Astrocyte (in vitro differentiated cells and primary cell): ENCODE data around the gene SC5D. TPM values are rescaled to one million over a fixed set of nuclear protein-coding genes. Genes with fewer than 3 reads are reported as not detected.

Source experiments
- DNase-seq: peaks from one replicate; pipeline ENCODE4 v3.0.0-alpha.2; 2010; ENCODE audit warnings: low read depth
- FAIRE-seq: peaks from 2 replicates; lab custom pipeline; 2011; peaks lifted over from hg19 to GRCh38; lab: Jason Lieb, UNC
- H2AFZ ChIP-seq: 2 replicates; pipeline ENCODE4 v1.6.0; 2012; ENCODE audit warnings: low read depth, low read length, inconsistent platforms
- H3K27ac ChIP-seq: 2 replicates; pipeline ENCODE4 v1.5.1; 2011; ENCODE audit warnings: low read depth, low read length, inconsistent platforms
- H3K27me3 ChIP-seq: 2 replicates; pipeline ENCODE4 v1.6.0; 2011; ENCODE audit warnings: low read length, inconsistent platforms; ENCODE audit not compliant: insufficient read depth
- H3K36me3 ChIP-seq: 2 replicates; pipeline ENCODE4 v1.5.1; 2011; ENCODE audit warnings: low read length, inconsistent platforms; ENCODE audit not compliant: insufficient read depth
- H3K4me1 ChIP-seq: 2 replicates; pipeline ENCODE4 v1.5.1; 2011; ENCODE audit warnings: low read length, inconsistent platforms; ENCODE audit not compliant: insufficient read depth
- H3K4me2 ChIP-seq: 2 replicates; pipeline ENCODE4 v1.6.0; 2012; ENCODE audit warnings: low read length, inconsistent platforms
- H3K4me3 ChIP-seq: 2 replicates; pipeline ENCODE4 v1.5.1; 2011; ENCODE audit warnings: low read depth, mild to moderate bottlenecking, low read length, inconsistent platforms; ENCODE audit not compliant: insufficient read depth
- H3K79me2 ChIP-seq: 2 replicates; pipeline ENCODE4 v1.6.0; 2012; ENCODE audit warnings: mild to moderate bottlenecking, low read length, inconsistent platforms; ENCODE audit not compliant: insufficient read depth
- H3K9ac ChIP-seq: 2 replicates; pipeline ENCODE4 v1.6.0; 2012; ENCODE audit warnings: mild to moderate bottlenecking, low read length, inconsistent platforms
- H3K9me3 ChIP-seq: 2 replicates; pipeline ENCODE4 v1.5.1; 2012; ENCODE audit warnings: low read depth, mild to moderate bottlenecking, low read length, inconsistent platforms; ENCODE audit not compliant: insufficient read depth
- H4K20me1 ChIP-seq: 2 replicates; pipeline ENCODE4 v1.6.0; 2012; ENCODE audit warnings: low read length, inconsistent platforms; ENCODE audit not compliant: insufficient read depth
- H3K27ac Mint-ChIP-seq: one replicate; pipeline ENCODE4 v1.8.0; 2021; ENCODE audit warnings: mild to moderate bottlenecking, mixed read lengths; ENCODE audit not compliant: unreplicated experiment
- H3K27me3 Mint-ChIP-seq: one replicate; pipeline ENCODE4 v1.8.0; 2021; ENCODE audit warnings: low read depth, mixed read lengths; ENCODE audit not compliant: unreplicated experiment
- H3K36me3 Mint-ChIP-seq: one replicate; pipeline ENCODE4 v1.8.0; 2021; ENCODE audit warnings: low read depth, mixed read lengths; ENCODE audit not compliant: unreplicated experiment
- H3K4me1 Mint-ChIP-seq: one replicate; pipeline ENCODE4 v1.8.0; 2021; ENCODE audit warnings: low read depth, mixed read lengths; ENCODE audit not compliant: unreplicated experiment
- H3K4me3 Mint-ChIP-seq: one replicate; pipeline ENCODE4 v1.8.0; 2021; ENCODE audit warnings: mild to moderate bottlenecking, moderate library complexity, mixed read lengths; ENCODE audit not compliant: unreplicated experiment
- H3K9me3 Mint-ChIP-seq: one replicate; pipeline ENCODE4 v1.8.0; 2021; ENCODE audit warnings: mild to moderate bottlenecking, mixed read lengths; ENCODE audit not compliant: unreplicated experiment
- EZH2 ChIP-seq: IDR thresholded peaks from 2 replicates; pipeline ENCODE4 v1.6.1; 2012; ENCODE audit warnings: mild to moderate bottlenecking, low read length, inconsistent platforms; ENCODE audit not compliant: insufficient read depth
- total RNA-seq: library from RNA; stranded (reverse); gene quantifications from 2 replicates; pipeline ENCODE4 v1.2.1, GENCODE V29; 2021
- TF ChIP-seq, protein P1 (sequence below): IDR thresholded peaks from 2 replicates; pipeline ENCODE4 v1.5.1; 2011; ENCODE audit warnings: low read depth, mild to moderate bottlenecking, inconsistent platforms, low read length, moderate library complexity; ENCODE audit not compliant: insufficient read depth

SC5D gene
- total RNA-seq, 1 donor from 2014 or later, result 81.8 TPM

DNA sequence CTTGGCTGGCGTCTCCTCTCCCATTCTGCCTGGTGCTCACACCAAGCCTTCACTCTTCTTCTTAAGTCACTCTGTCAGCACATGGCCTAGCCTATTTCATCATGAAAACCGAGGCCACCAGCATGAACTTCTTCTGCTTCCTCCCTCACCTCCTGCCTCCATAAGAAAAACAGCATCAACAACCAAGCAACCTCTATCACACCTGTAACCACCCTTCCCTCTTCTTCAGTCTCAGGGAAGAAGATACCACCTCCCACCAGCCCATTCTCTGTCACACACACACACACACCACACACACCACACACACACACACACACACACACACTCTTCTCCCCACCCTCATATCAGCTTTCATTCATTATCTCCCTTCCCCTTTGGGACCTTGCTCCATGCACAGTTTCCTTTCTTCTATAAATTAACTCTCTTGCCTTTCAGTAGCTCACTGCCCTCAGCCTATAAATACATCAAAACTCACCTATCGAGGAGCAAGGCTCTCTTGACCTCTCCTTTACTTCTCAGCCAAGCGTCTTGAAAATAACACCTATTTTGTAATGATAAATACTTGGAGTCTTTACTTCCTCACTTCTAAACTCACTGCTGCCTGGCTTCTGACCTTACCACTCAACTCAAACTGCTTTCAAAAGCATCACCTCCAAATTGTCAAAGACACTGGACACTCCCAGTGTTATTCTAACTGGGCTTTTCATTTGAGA is 36.6 kb downstream of the SC5D start:
- no peak overlapping the region for H3K27ac ChIP-seq
- no peaks in the 10 kb centered on the region for H3K4me1 ChIP-seq
- no peaks in the 10 kb centered on the region for H3K9me3 Mint-ChIP-seq
- no peak overlapping the region for H3K4me2 ChIP-seq
- H3K9ac ChIP-seq, result no peak overlapping the region
- no peaks in the 10 kb centered on the region for H3K79me2 ChIP-seq
- DNase-seq (no peak), FAIRE-seq (no peak)
- no peak overlapping the region for H3K27ac Mint-ChIP-seq
- H3K36me3 ChIP-seq, result no peaks in the 10 kb centered on the region
- no peak overlapping the region for H3K4me3 Mint-ChIP-seq
- no peak overlapping the region for H2AFZ ChIP-seq
- H4K20me1 ChIP-seq, result no peaks in the 10 kb centered on the region
- peaks cover 10% of the 10 kb centered on the region for H3K27me3 Mint-ChIP-seq
- TF ChIP-seq, protein P1, sequence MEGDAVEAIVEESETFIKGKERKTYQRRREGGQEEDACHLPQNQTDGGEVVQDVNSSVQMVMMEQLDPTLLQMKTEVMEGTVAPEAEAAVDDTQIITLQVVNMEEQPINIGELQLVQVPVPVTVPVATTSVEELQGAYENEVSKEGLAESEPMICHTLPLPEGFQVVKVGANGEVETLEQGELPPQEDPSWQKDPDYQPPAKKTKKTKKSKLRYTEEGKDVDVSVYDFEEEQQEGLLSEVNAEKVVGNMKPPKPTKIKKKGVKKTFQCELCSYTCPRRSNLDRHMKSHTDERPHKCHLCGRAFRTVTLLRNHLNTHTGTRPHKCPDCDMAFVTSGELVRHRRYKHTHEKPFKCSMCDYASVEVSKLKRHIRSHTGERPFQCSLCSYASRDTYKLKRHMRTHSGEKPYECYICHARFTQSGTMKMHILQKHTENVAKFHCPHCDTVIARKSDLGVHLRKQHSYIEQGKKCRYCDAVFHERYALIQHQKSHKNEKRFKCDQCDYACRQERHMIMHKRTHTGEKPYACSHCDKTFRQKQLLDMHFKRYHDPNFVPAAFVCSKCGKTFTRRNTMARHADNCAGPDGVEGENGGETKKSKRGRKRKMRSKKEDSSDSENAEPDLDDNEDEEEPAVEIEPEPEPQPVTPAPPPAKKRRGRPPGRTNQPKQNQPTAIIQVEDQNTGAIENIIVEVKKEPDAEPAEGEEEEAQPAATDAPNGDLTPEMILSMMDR, result no peak
- TF ChIP-seq EZH2, result no peak
- H3K36me3 Mint-ChIP-seq, result no peaks in the 10 kb centered on the region
- H3K4me3 ChIP-seq, result no peak overlapping the region
- H3K27me3 ChIP-seq, result peaks cover 10% of the 10 kb centered on the region
- no peaks in the 10 kb centered on the region for H3K4me1 Mint-ChIP-seq
- no peaks in the 10 kb centered on the region for H3K9me3 ChIP-seq

DNA sequence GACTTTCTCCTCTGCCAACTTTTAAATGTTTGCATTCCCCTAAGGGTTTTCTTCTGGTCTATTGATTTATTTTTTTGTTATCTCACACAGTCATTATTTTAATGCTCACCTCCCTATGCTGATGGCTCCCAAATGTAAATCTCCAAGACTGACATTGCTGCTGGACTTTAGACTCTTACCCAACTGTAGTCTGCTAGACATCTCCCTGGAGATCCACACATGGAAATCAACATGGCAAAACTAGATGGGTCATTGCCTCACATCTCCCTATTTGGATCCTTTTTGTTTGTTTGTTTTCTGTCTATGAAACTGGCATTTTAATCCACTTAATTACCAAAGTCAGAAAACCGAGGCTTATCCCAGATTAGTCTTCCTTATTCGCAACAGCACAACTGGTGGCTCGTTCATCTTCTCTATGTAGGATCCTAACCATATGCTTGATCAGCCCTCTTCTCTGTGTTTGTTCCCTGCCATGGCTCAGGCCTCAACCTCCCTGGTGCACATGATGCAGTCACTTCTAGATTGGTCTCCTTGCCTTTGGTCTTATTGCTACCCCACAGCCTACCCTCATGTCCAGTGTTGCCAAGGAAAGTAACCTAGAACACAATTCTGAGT is 37.3 kb downstream of the SC5D start:
- Mint-ChIP-seq H3K36me3 (no peaks in the 10 kb centered on the region), H3K4me1 (no peaks in the 10 kb centered on the region), H3K27ac (no peak overlapping the region), H3K4me3 (no peak overlapping the region), H3K9me3 (no peaks in the 10 kb centered on the region), H3K27me3 (peaks cover 10% of the 10 kb centered on the region)
- Histone ChIP-seq H3K27ac (no peak overlapping the region), H3K4me2 (no peak overlapping the region), H4K20me1 (no peaks in the 10 kb centered on the region), H3K27me3 (peaks cover 14% of the 10 kb centered on the region), H2AFZ (no peak overlapping the region), H3K4me1 (no peaks in the 10 kb centered on the region), H3K9ac (no peak overlapping the region), H3K9me3 (no peaks in the 10 kb centered on the region), H3K79me2 (no peaks in the 10 kb centered on the region), H3K36me3 (no peaks in the 10 kb centered on the region), H3K4me3 (no peak overlapping the region)
- DNase-seq (no peak), FAIRE-seq (no peak)
- TF ChIP-seq EZH2, result no peak
- TF ChIP-seq, protein P1, result no peak
